A549 (cell line): ENCODE measurements around the gene COMT. TPM values are rescaled to one million over a fixed set of nuclear protein-coding genes. Genes with fewer than 3 reads are reported as not detected.

Experiments
- ATAC-seq, 2 experiments: fragments of 200-7000 bp in 1 of 2; fragments of >200 bp in 1 of 2; cut with Nextera tagmentation in 1 of 2; cut with Tn5 transposase in 1 of 2; 3 replicates each; pipeline versions ENCODE4 v1.8.0 to v1.9.1; 2018 to 2020; ENCODE audit warnings: mild to moderate bottlenecking in 1 of 2, moderate library complexity in 1 of 2
- CTCF ChIA-PET: fragments of 300-600 bp; sonication (Branson Sonifier 250); formaldehyde crosslinking; extraction: SDS; loops from one replicate; lab custom pipeline; 2021; ENCODE audit warnings: antibody characterized with exemption, inconsistent platforms; lab: Yijun Ruan, JAX
- POLR2A ChIA-PET: fragments of 350-600 bp; formaldehyde crosslinking; extraction: SDS; loops from one replicate; lab custom pipeline; 2021; ENCODE audit warnings: antibody characterized with exemption, inconsistent platforms; lab: Yijun Ruan, JAX
- DNase-seq, 2 experiments: peaks; one replicate each; pipeline versions ENCODE4 v3.0.0 to v3.0.0-alpha.2; 2011 to 2016; ENCODE audit warnings: low read depth in 1 of 2, low spot score in 1 of 2
- FAIRE-seq: peaks from 2 replicates; lab custom pipeline; 2011; peaks lifted over from hg19 to GRCh38; lab: Jason Lieb, UNC
- H3K27ac ChIP-seq, 2 experiments: fragments of >200 bp; sonication (Bioruptor Twin); formaldehyde crosslinking; 3 replicates each; pipeline ENCODE4 v1.5.1; 2016 to 2017
- H3K4me1 ChIP-seq: fragments of >200 bp; sonication (Bioruptor Twin); formaldehyde crosslinking; 3 replicates; pipeline ENCODE4 v1.6.1; 2016
- H3K4me2 ChIP-seq: fragments of >200 bp; sonication (Bioruptor Twin); formaldehyde crosslinking; 3 replicates; pipeline ENCODE4 v1.6.1; 2016
- H3K4me3 ChIP-seq: fragments of >200 bp; sonication (Bioruptor Twin); formaldehyde crosslinking; 3 replicates; pipeline ENCODE4 v1.5.1; 2016
- H3K9me3 ChIP-seq: fragments of >200 bp; sonication (Bioruptor Twin); formaldehyde crosslinking; 3 replicates; pipeline ENCODE4 v1.6.1; 2016
- BHLHE40 ChIP-seq: IDR thresholded peaks from 2 replicates; pipeline ENCODE4 v1.6.1; 2012; ENCODE audit warnings: low read depth, low read length, inconsistent platforms
- CBX2 ChIP-seq: fragments of 200-600 bp; sonication (generic); IDR thresholded peaks from 2 replicates; pipeline ENCODE4 v1.6.1; 2016; ENCODE audit warnings: low read depth, mild to moderate bottlenecking, borderline replicate concordance
- CHD2 ChIP-seq: fragments of 150-350 bp; IDR thresholded peaks from 2 replicates; pipeline ENCODE4 v1.6.1; 2014; ENCODE audit warnings: low read length; ENCODE audit not compliant: partially characterized antibody
- EHMT2 ChIP-seq: fragments of 200-600 bp; sonication (generic); IDR thresholded peaks from 2 replicates; pipeline ENCODE4 v1.6.1; 2016; ENCODE audit warnings: antibody characterized with exemption, low read depth, mild to moderate bottlenecking, moderate library complexity
- ESRRA ChIP-seq: fragments of 150-350 bp; IDR thresholded peaks from 2 replicates; pipeline ENCODE4 v1.6.1; 2014; ENCODE audit warnings: mild to moderate bottlenecking, low read length, borderline replicate concordance
- FOSB ChIP-seq: fragments of 250-450 bp; sonication (Bioruptor Pico); IDR thresholded peaks from 2 replicates; pipeline ENCODE4 v1.5.0; 2020; ENCODE audit warnings: mild to moderate bottlenecking, moderate library complexity
- FOSL2 ChIP-seq, 2 experiments: fragments of 450-650 bp in 1 of 2; fragments of >200 bp in 1 of 2; sonication (Bioruptor Twin) in 1 of 2; formaldehyde crosslinking; IDR thresholded peaks; 2 replicates each; pipeline versions ENCODE4 v1.5.0 to v1.6.1; 2016 to 2020; ENCODE audit warnings: mild to moderate bottlenecking in 1 of 2, moderate library complexity in 1 of 2
- HEYL ChIP-seq: fragments of 250-450 bp; sonication (Bioruptor Pico); IDR thresholded peaks from 2 replicates; pipeline ENCODE4 v1.8.0; 2021; ENCODE audit warnings: mild to moderate bottlenecking, moderate library complexity
- HMGXB4 ChIP-seq: fragments of 250-450 bp; sonication (Bioruptor Pico); IDR thresholded peaks from 2 replicates; pipeline ENCODE4 v1.5.0; 2021; ENCODE audit warnings: mild to moderate bottlenecking, moderate library complexity, borderline replicate concordance
- HOXA7 ChIP-seq: fragments of 250-450 bp; sonication (Bioruptor Pico); IDR thresholded peaks from 2 replicates; pipeline ENCODE4 v1.5.0; 2020; ENCODE audit warnings: mild to moderate bottlenecking, moderate library complexity
- HOXB13 ChIP-seq: fragments of 250-450 bp; sonication (Bioruptor Pico); IDR thresholded peaks from 2 replicates; pipeline ENCODE4 v1.5.0; 2020; ENCODE audit warnings: low read depth, mild to moderate bottlenecking, moderate library complexity
- JUN ChIP-seq, 2 experiments: fragments of >200 bp; sonication (Bioruptor Twin); formaldehyde crosslinking; IDR thresholded peaks; 2 replicates in 1 of 2; 3 replicates in 1 of 2; pipeline ENCODE4 v1.6.1; 2016 to 2017
- KDM1A ChIP-seq: fragments of 200-600 bp; sonication (generic); IDR thresholded peaks from 2 replicates; pipeline ENCODE4 v1.6.1; 2016; ENCODE audit warnings: low read depth, mild to moderate bottlenecking
- KDM5A ChIP-seq: fragments of 200-600 bp; sonication (generic); IDR thresholded peaks from 2 replicates; pipeline ENCODE4 v1.6.1; 2016; ENCODE audit warnings: antibody characterized with exemption, mild to moderate bottlenecking
- NPAS2 ChIP-seq: fragments of 250-450 bp; sonication (Bioruptor Pico); IDR thresholded peaks from 2 replicates; pipeline ENCODE4 v1.8.0; 2022; ENCODE audit warnings: mild to moderate bottlenecking, moderate library complexity, borderline replicate concordance
- RFX5 ChIP-seq: fragments of 450-650 bp; IDR thresholded peaks from 2 replicates; pipeline ENCODE4 v1.7.1; 2014; ENCODE audit warnings: antibody characterized with exemption, mild to moderate bottlenecking, moderate library complexity
- RNF2 ChIP-seq: fragments of 200-600 bp; sonication (generic); IDR thresholded peaks from 2 replicates; pipeline ENCODE4 v1.6.1; 2016; ENCODE audit warnings: low read depth, mild to moderate bottlenecking, antibody characterized with exemption, moderate library complexity, borderline replicate concordance
- SREBF2 ChIP-seq: fragments of 450-650 bp; IDR thresholded peaks from 2 replicates; pipeline ENCODE4 v1.6.1; 2014; ENCODE audit warnings: mild to moderate bottlenecking, moderate library complexity
- ZNF302 ChIP-seq: fragments of 250-450 bp; sonication (Bioruptor Pico); IDR thresholded peaks from 2 replicates; pipeline ENCODE4 v1.9.0; 2021; ENCODE audit warnings: inconsistent platforms, mild to moderate bottlenecking, moderate library complexity
- ZSCAN20 ChIP-seq: fragments of 250-450 bp; sonication (Bioruptor Pico); IDR thresholded peaks from 2 replicates; pipeline ENCODE4 v1.8.0; 2022; ENCODE audit warnings: mild to moderate bottlenecking, moderate library complexity
- WGBS: methylation state at CpG from one replicate; pipeline ENCODE4 v1.1.6; 2017; ENCODE audit errors: missing lambda C conversion rate; 5-methylcytosine and 5-hydroxymethylcytosine counted together
- polyA plus RNA-seq, 4 experiments: library from polyadenylated mRNA; depleted of rRNA in 3 of 4; stranded (reverse); fragments of >200 nt; fragmentation: RNase III in 1 of 4; extraction: RNeasy Plus Mini Kit Qiagen cat#74134 plus additional on column Dnase treatment in 1 of 4; gene quantifications; 2 replicates in 3 of 4; 3 replicates in 1 of 4; pipeline ENCODE4 v1.2.3, GENCODE V29; 2011 to 2017
- TF ChIP-seq, protein P1 (sequence below): IDR thresholded peaks from 2 replicates; pipeline ENCODE4 v1.6.1; 2012; ENCODE audit warnings: low read depth, borderline replicate concordance
- TF ChIP-seq, protein P2 (sequence below): fragments of 250-450 bp; sonication (Bioruptor Pico); IDR thresholded peaks from 2 replicates; pipeline ENCODE4 v1.5.0; 2020; ENCODE audit warnings: low read depth, mild to moderate bottlenecking, moderate library complexity
- TF ChIP-seq, protein P3 (sequence below): fragments of >200 bp; sonication (Bioruptor Twin); formaldehyde crosslinking; IDR thresholded peaks from 3 replicates; pipeline ENCODE4 v1.6.1; 2016

The COMT gene
- polyA plus RNA-seq, 2 of the 4 experiments (the other 2 are of a cell fraction): 72.3 to 125 TPM

DNA sequence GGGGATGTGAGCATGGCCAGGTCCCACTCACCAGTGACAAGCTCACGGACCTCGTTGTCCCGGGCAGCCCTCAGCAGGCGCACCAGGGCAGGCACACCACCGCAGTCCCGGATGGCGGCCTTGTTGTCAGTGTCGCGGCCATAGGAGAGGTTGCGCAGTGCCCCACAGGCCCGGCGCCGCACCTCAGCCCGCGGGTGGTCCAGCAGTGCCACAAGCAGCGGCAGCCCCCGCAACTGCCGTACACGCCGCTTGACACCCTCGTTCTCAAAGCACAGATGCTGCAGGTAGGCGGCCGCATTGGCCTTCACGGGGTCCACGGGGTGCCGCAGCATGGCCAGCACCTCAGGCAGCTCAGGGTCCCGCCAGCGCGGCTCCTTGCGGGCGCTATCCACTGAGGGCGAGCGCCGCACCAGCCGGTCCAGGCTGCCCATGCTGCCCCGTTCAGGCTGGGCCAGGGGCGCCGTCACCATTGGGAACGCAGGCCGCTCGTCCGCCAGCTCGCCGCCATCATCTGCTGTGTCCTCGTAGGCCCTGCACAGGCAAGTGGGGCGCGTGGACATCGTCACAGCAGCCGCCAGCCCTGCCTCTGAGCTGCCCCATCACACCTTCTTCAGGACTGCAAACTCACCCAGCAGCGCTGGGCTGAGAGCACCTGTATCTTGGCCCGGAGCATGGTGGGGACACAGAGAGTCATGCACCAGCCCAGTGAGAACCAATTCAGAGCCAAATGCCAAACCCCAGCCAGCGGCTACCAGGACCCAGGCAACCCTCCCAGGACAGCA is 38.3 kb downstream of the COMT start:
- no peak for ATAC-seq
- no peak for FAIRE-seq
- DNase-seq: no peak
- no peak overlapping the region for H3K27ac ChIP-seq
- H3K4me1 ChIP-seq: peaks cover 14% of the 10 kb centered on the region
- no peaks in the 10 kb centered on the region for H3K9me3 ChIP-seq
- H3K4me2 ChIP-seq: no peak overlapping the region
- POLR2A ChIA-PET: no interaction called here
- no peak for TF ChIP-seq JUN (IDR thresholded peaks at IDR 0.05)
- TF ChIP-seq, protein P1, sequence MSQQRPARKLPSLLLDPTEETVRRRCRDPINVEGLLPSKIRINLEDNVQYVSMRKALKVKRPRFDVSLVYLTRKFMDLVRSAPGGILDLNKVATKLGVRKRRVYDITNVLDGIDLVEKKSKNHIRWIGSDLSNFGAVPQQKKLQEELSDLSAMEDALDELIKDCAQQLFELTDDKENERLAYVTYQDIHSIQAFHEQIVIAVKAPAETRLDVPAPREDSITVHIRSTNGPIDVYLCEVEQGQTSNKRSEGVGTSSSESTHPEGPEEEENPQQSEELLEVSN: no peak
- TF ChIP-seq ZNF302 (CRISPR knock-in tag): no peak
- no peak for TF ChIP-seq SREBF2
- no peak for TF ChIP-seq ZSCAN20 (CRISPR knock-in tag)
- TF ChIP-seq BHLHE40: no peak
- TF ChIP-seq, all 56 proteins: peak for 0
- CTCF ChIA-PET: interaction anchor here (0.6 kb wide), 1 partner anchor 11 kb away, joined by 3 read pairs; no protein-coding TSS in a partner anchor
- WGBS: 87% methylated on average over 4 of the region's 52 CpGs
- no peak overlapping the region for H3K4me3 ChIP-seq

GRCh38 chr22:19980766-19981165 is 39.2 kb downstream of the COMT start:
- FAIRE-seq (no peak), DNase-seq (no peak), ATAC-seq (no peak)
- Histone ChIP-seq H3K4me1 (peaks cover 14% of the 10 kb centered on the region), H3K4me3 (no peak overlapping the region), H3K27ac (no peak overlapping the region), H3K4me2 (no peak overlapping the region), H3K9me3 (no peaks in the 10 kb centered on the region)
- TF ChIP-seq HOXA7 (CRISPR knock-in tag) (no peak), KDM1A (no peak), CHD2 (no peak), RFX5 (no peak), KDM5A (no peak), CBX2 (no peak), RNF2 (no peak), HEYL (no peak)
- 78% methylated on average over 4 of the region's 7 CpGs for WGBS
- CTCF ChIA-PET: interaction anchor here (0.5 to 1.1 kb wide), 2 partner anchors 9 to 494 kb away, joined by 3 read pairs; no protein-coding TSS in a partner anchor
- POLR2A ChIA-PET: no interaction called here

- FAIRE-seq (no peak), ATAC-seq (no peak), DNase-seq (no peak)
- no peak overlapping the region for H3K4me2 ChIP-seq
- peaks cover 17% of the 10 kb centered on the region for H3K4me1 ChIP-seq
- POLR2A ChIA-PET: no interaction called here
- no peaks in the 10 kb centered on the region for H3K9me3 ChIP-seq
- no peak overlapping the region for H3K4me3 ChIP-seq
- CTCF ChIA-PET: interaction anchor here (0.5 to 1.1 kb wide), 3 partner anchors 10 to 494 kb away, joined by 3 to 4 read pairs (median 3); no protein-coding TSS in a partner anchor
- WGBS: 87% methylated on average over 13 of the region's 33 CpGs
- no peak overlapping the region for H3K27ac ChIP-seq
- TF ChIP-seq, protein P2, sequence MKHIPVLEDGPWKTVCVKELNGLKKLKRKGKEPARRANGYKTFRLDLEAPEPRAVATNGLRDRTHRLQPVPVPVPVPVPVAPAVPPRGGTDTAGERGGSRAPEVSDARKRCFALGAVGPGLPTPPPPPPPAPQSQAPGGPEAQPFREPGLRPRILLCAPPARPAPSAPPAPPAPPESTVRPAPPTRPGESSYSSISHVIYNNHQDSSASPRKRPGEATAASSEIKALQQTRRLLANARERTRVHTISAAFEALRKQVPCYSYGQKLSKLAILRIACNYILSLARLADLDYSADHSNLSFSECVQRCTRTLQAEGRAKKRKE (CRISPR knock-in tag): no peak
- TF ChIP-seq HOXB13 (CRISPR knock-in tag) (no peak), FOSB (no peak), FOSL2 (IDR thresholded peaks at IDR 0.05) (no peak), FOSL2 (CRISPR knock-in tag; IDR thresholded peaks at IDR 0.05) (no peak), HOXA7 (CRISPR knock-in tag) (no peak), RNF2 (no peak), HMGXB4 (CRISPR knock-in tag) (no peak), EHMT2 (no peak), KDM5A (no peak), SREBF2 (no peak), ESRRA (no peak), ZSCAN20 (CRISPR knock-in tag) (no peak), NPAS2 (CRISPR knock-in tag) (no peak)
- TF ChIP-seq, protein P3, sequence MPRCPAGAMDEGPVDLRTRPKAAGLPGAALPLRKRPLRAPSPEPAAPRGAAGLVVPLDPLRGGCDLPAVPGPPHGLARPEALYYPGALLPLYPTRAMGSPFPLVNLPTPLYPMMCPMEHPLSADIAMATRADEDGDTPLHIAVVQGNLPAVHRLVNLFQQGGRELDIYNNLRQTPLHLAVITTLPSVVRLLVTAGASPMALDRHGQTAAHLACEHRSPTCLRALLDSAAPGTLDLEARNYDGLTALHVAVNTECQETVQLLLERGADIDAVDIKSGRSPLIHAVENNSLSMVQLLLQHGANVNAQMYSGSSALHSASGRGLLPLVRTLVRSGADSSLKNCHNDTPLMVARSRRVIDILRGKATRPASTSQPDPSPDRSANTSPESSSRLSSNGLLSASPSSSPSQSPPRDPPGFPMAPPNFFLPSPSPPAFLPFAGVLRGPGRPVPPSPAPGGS: no peak
- TF ChIP-seq, protein P1: no peak
Measured at GRCh38 chr22:19981171-19981960, 39.8 kb downstream of the COMT start.
